Heart left ventricle (tissue), 13 donors: ENCODE results near the gene SHISA3.

ENCODE experiments used
- POLR2A ChIP-seq, 2 donors: fragments of 450-650 bp; IDR thresholded peaks; one replicate each; pipeline ENCODE4 v1.6.1; 2017; ENCODE audit warnings: antibody characterized with exemption in 2 of 2, mild to moderate bottlenecking in 2 of 2, moderate library complexity in 2 of 2
- TF ChIP-seq, protein P1 (sequence below), 12 donors: fragments of 200-600 bp; sonication (generic) in 4 of 12; IDR thresholded peaks; one replicate each; pipeline versions ENCODE4 v1.5.0 to v1.8.0; 2018 to 2022; ENCODE audit warnings: antibody characterized with exemption in 12 of 12, mild to moderate bottlenecking in 5 of 12
- donor health status: ischemic (EF 13 %, LVEDD 7.1; RV severe dilation, severe dysfunction).
- donor health status: DM: no; HTN: yes; CAD: no.
- donor health status: DM: no; HTN: no; CAD: no.
- donor health status: ischemic (EF 25% LVEDD 6.9; RV normal size, moderate dysfunction).
- donor health status: ischemic (EF 25% LVEDD 5.7; RV mildly dilated, moderate dysfunction).
- donor health status: ischemic (EF 35%, LVEDD 5.7; RV mildly dilated, moderate dysfunction).
- donor health status: nonischemic (EF 11% LVEDD 7.7; RV severe dilation, severe dysfunction).
- donor health status: DM: yes; HTN: yes; CAD: no.
- donor health status: PGD.
- donor health status: ischemic (EF 29% LVEDD 5.4; RV normal size, mild dysfunction).
- donor health status: nonischemic (EF 23%, LVEDD 6.1; RV moderate dilation, normal function).

DNA sequence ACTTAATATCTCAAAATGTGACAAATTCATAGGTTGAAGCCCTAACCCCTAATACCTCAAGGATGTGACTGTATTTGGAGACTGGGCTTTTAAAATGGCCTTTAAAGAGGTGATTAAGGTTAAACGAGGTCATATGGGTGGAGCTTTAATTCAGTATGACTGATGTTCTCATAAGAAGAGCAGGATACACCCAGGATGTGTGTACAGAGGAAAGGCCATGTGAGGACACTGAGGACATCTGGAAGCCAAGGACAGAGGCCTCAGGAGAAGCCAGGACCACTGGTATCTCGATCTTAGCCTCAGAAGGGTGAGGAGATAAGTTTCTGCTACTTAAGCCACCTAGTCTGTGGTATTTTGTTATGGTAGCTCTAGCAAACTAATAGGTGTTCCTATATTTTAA, 49.0 kb upstream of the SHISA3 start:
- TF ChIP-seq, protein P1, sequence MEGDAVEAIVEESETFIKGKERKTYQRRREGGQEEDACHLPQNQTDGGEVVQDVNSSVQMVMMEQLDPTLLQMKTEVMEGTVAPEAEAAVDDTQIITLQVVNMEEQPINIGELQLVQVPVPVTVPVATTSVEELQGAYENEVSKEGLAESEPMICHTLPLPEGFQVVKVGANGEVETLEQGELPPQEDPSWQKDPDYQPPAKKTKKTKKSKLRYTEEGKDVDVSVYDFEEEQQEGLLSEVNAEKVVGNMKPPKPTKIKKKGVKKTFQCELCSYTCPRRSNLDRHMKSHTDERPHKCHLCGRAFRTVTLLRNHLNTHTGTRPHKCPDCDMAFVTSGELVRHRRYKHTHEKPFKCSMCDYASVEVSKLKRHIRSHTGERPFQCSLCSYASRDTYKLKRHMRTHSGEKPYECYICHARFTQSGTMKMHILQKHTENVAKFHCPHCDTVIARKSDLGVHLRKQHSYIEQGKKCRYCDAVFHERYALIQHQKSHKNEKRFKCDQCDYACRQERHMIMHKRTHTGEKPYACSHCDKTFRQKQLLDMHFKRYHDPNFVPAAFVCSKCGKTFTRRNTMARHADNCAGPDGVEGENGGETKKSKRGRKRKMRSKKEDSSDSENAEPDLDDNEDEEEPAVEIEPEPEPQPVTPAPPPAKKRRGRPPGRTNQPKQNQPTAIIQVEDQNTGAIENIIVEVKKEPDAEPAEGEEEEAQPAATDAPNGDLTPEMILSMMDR (IDR thresholded peaks at IDR 0.05): no peak
- no peak for TF ChIP-seq POLR2A (IDR thresholded peaks at IDR 0.05)
